ENCODE results near the gene LILRA6.
"Not testable (repeated sequence)": the region's sequence is repeated elsewhere in the genome, so short reads cannot be mapped to it uniquely, and the experiment has no call there.

LILRA6 gene

DNA sequence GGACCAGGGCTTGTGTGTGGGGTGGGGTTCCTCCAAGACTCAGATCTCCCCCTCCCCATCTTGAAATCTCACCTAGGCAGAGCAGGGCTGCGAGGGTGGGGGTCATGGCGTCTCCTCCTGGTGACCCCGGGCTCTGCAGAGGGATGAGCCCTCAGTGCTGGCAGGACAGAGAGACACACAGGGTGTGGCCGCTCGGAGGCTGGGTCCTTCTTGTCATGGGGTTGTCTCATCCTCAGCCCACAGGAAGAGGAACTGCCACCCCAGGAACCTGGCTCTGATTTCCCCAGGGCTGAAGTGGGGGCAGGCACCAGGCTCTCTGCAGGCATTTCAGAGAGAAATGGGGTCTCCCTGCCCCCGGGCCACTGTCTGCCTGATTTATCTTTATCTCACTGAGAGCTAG is at the start of gene LILRA6:
Gene LILRA6, minus strand, starts transcription at position 145 of the 400 bp plus-strand sequence.
- TF ChIP-seq EGR1 (IDR thresholded peaks at IDR 0.05); FOXM1 (IDR thresholded peaks at IDR 0.05; ENCODE audit: borderline replicate concordance, low read depth); RAD21 (IDR thresholded peaks at IDR 0.05; ENCODE audit: low read depth): not testable (repeated sequence)

DNA sequence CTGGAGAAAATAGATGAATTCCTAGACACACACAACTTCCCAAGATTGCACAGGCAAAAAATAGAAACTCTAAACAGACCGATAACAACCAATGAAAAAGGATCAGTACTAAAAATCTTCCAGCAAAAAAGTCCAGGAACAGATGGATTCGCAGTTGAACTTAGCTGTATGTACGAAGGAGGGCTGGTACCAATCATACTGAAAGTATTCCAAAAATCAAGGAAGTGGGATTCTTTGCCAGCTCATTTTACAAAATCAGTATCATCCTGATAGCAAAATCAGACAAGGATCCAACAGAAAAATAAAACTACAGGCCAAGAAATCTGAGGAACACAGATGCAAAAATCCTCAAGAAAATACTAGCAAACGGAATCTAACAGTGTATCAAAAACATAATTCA is 44.9 kb upstream of the LILRA6 start:
- TF ChIP-seq RAD21 (IDR thresholded peaks at IDR 0.05; ENCODE audit: low read depth) (no peak), CEBPB (IDR thresholded peaks at IDR 0.05) (no peak), TCF12 (IDR thresholded peaks at IDR 0.05; ENCODE audit: low read depth) (no peak), EGR1 (IDR thresholded peaks at IDR 0.05) (no peak), ZBTB7A (IDR thresholded peaks at IDR 0.05; ENCODE audit: low read depth) (no peak), FOXM1 (IDR thresholded peaks at IDR 0.05; ENCODE audit: borderline replicate concordance, low read depth) (no peak), YY1 (IDR thresholded peaks at IDR 0.05; ENCODE audit: low read depth) (no peak), TAF1 (IDR thresholded peaks at IDR 0.05; ENCODE audit: low read depth) (no peak), CREB1 (IDR thresholded peaks at IDR 0.05; ENCODE audit: low read depth) (no peak), NFIC (IDR thresholded peaks at IDR 0.05) (no peak), TEAD4 (IDR thresholded peaks at IDR 0.05) (no peak)
- TF ChIP-seq, protein P1, sequence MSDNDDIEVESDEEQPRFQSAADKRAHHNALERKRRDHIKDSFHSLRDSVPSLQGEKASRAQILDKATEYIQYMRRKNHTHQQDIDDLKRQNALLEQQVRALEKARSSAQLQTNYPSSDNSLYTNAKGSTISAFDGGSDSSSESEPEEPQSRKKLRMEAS (IDR thresholded peaks at IDR 0.05): no peak
- TF ChIP-seq, protein P2, sequence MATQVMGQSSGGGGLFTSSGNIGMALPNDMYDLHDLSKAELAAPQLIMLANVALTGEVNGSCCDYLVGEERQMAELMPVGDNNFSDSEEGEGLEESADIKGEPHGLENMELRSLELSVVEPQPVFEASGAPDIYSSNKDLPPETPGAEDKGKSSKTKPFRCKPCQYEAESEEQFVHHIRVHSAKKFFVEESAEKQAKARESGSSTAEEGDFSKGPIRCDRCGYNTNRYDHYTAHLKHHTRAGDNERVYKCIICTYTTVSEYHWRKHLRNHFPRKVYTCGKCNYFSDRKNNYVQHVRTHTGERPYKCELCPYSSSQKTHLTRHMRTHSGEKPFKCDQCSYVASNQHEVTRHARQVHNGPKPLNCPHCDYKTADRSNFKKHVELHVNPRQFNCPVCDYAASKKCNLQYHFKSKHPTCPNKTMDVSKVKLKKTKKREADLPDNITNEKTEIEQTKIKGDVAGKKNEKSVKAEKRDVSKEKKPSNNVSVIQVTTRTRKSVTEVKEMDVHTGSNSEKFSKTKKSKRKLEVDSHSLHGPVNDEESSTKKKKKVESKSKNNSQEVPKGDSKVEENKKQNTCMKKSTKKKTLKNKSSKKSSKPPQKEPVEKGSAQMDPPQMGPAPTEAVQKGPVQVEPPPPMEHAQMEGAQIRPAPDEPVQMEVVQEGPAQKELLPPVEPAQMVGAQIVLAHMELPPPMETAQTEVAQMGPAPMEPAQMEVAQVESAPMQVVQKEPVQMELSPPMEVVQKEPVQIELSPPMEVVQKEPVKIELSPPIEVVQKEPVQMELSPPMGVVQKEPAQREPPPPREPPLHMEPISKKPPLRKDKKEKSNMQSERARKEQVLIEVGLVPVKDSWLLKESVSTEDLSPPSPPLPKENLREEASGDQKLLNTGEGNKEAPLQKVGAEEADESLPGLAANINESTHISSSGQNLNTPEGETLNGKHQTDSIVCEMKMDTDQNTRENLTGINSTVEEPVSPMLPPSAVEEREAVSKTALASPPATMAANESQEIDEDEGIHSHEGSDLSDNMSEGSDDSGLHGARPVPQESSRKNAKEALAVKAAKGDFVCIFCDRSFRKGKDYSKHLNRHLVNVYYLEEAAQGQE (IDR thresholded peaks at IDR 0.05; ENCODE audit: low read depth): no peak

DNA sequence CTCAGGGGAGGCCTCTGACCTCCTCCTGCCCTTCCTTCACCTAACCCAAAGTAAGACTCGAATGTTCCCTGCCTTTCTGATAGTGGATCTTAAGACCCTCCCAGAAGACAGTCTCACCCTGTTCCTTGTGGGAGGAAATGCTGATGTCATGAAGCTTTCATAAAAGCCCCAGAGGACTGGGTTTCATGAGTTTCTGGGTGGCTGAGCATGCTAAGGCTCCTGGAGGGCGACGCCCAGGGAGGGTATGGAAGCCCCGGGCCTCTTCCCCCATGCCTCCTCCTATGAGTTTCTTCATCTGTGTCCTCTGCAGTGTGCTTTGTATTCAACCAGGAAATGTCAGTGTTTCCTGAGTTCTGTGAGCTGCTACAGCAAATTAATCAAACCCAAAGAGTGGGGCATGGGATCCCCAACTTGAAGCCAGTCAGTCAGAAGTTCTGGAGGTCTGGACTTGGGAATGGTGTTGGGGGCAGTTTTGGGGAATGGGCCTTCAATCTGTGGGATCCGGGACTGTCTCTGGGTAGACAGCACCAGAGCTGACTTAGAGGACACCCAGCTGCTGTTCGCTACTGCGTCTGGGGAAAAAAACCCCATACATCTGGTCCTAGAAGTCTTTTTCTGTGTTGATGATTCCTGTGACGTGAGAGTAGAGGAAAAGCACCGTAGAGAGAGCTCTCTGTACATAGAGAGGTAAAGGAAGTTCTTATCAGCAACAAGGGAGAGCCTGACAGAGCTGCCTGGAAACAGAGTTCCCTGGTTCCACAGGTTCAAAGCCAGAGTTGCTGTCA is 40.3 kb upstream of the LILRA6 start:
- TF ChIP-seq TEAD4 (IDR thresholded peaks at IDR 0.05) (no peak), EGR1 (IDR thresholded peaks at IDR 0.05) (no peak), CEBPB (IDR thresholded peaks at IDR 0.05) (no peak), FOXM1 (IDR thresholded peaks at IDR 0.05; ENCODE audit: borderline replicate concordance, low read depth) (no peak), RAD21 (IDR thresholded peaks at IDR 0.05; ENCODE audit: low read depth) (no peak), CREB1 (IDR thresholded peaks at IDR 0.05; ENCODE audit: low read depth) (no peak), EP300 (IDR thresholded peaks at IDR 0.05; ENCODE audit: borderline replicate concordance) (no peak), YY1 (IDR thresholded peaks at IDR 0.05; ENCODE audit: low read depth) (no peak), ZBTB7A (IDR thresholded peaks at IDR 0.05; ENCODE audit: low read depth) (no peak), NFIC (IDR thresholded peaks at IDR 0.05) (no peak), TAF1 (IDR thresholded peaks at IDR 0.05; ENCODE audit: low read depth) (no peak), TCF12 (IDR thresholded peaks at IDR 0.05; ENCODE audit: low read depth) (no peak)
- TF ChIP-seq, protein P1 (IDR thresholded peaks at IDR 0.05): no peak
- TF ChIP-seq, protein P3, sequence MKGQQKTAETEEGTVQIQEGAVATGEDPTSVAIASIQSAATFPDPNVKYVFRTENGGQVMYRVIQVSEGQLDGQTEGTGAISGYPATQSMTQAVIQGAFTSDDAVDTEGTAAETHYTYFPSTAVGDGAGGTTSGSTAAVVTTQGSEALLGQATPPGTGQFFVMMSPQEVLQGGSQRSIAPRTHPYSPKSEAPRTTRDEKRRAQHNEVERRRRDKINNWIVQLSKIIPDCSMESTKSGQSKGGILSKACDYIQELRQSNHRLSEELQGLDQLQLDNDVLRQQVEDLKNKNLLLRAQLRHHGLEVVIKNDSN (IDR thresholded peaks at IDR 0.05): no peak
- TF ChIP-seq, protein P2 (IDR thresholded peaks at IDR 0.05; ENCODE audit: low read depth): no peak

DNA sequence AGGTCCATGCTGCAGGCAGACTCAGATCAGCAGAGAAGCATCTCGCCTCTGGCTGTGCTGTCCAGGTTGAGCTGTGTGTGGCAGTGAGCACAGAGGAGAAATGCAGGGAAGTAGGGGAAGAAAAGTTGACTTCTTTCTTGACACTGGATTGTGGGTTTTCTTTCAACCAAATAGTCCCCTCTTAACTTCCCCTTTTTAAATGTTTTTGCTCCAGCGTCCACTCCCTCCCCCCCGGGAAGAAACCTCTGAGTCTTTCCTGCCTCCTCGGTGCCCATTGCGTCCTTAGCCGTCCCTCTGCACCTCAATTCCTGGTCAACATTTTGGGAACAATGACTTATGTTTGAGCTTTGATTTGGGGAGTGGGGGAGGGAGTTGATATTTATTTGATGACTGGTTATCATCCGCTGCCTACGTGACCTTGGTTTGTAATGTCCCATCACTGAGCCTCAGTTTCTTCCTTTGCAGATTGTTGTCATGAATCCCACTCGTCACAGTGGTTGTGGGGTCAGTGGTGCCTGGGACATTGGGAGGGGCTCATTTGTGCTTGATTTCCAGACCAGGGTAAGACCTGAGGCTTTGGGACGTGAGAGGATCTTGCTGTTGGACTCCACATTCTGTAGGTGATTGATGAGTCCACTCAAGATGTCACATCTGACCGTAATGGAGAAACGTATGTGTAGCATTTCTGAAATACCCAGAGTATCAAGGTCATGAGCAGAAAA is 38.6 kb upstream of the LILRA6 start, which contains the start of gene LILRB2:
Gene LILRB2, minus strand, starts transcription at position 104 of the 722 bp plus-strand sequence. CDS start 614 bp downstream, outside the sequence.
- TF ChIP-seq ZBTB7A (IDR thresholded peaks at IDR 0.05; ENCODE audit: low read depth) (no peak), TAF1 (IDR thresholded peaks at IDR 0.05; ENCODE audit: low read depth) (no peak), YY1 (IDR thresholded peaks at IDR 0.05; ENCODE audit: low read depth) (no peak), TCF12 (IDR thresholded peaks at IDR 0.05; ENCODE audit: low read depth) (no peak), FOXM1 (IDR thresholded peaks at IDR 0.05; ENCODE audit: borderline replicate concordance, low read depth) (no peak), EP300 (IDR thresholded peaks at IDR 0.05; ENCODE audit: borderline replicate concordance) (no peak), CEBPB (IDR thresholded peaks at IDR 0.05) (no peak), CREB1 (IDR thresholded peaks at IDR 0.05; ENCODE audit: low read depth) (no peak), NFIC (IDR thresholded peaks at IDR 0.05) (no peak), TEAD4 (IDR thresholded peaks at IDR 0.05) (no peak), RAD21 (IDR thresholded peaks at IDR 0.05; ENCODE audit: low read depth) (no peak), EGR1 (IDR thresholded peaks at IDR 0.05) (no peak)
- TF ChIP-seq, protein P1 (IDR thresholded peaks at IDR 0.05): no peak
- TF ChIP-seq, protein P2 (IDR thresholded peaks at IDR 0.05; ENCODE audit: low read depth): no peak
- TF ChIP-seq, protein P3 (IDR thresholded peaks at IDR 0.05): no peak
